ENCODE results near the gene MXI1.

- TF ChIP-seq CTCF (IDR thresholded peaks at IDR 0.05; ENCODE audit: low read depth, low read length, poor library complexity, severe bottlenecking), result no peak
- no peak for TF ChIP-seq EZH2phosphoT487 (IDR thresholded peaks at IDR 0.05; ENCODE audit: borderline replicate concordance, low read length)
Measured at GRCh38 chr10:110278562-110279406, 71.4 kb downstream of the MXI1 start.
